HG03575 (cell line): Measurements from ENCODE around the gene PSMD13.

Experiments
- ATAC-seq: cut with Tn5 transposase; IDR thresholded peaks from one replicate; pipeline ENCODE4 v1.9.1; 2021; ENCODE audit not compliant: unreplicated experiment, insufficient number of reproducible peaks, low FRiP score; ENCODE audit errors: extremely low read depth

Gene PSMD13

GRCh38 chr11:291281-292210, 54.8 kb downstream of the PSMD13 start:
- ATAC-seq, result no peak

DNA sequence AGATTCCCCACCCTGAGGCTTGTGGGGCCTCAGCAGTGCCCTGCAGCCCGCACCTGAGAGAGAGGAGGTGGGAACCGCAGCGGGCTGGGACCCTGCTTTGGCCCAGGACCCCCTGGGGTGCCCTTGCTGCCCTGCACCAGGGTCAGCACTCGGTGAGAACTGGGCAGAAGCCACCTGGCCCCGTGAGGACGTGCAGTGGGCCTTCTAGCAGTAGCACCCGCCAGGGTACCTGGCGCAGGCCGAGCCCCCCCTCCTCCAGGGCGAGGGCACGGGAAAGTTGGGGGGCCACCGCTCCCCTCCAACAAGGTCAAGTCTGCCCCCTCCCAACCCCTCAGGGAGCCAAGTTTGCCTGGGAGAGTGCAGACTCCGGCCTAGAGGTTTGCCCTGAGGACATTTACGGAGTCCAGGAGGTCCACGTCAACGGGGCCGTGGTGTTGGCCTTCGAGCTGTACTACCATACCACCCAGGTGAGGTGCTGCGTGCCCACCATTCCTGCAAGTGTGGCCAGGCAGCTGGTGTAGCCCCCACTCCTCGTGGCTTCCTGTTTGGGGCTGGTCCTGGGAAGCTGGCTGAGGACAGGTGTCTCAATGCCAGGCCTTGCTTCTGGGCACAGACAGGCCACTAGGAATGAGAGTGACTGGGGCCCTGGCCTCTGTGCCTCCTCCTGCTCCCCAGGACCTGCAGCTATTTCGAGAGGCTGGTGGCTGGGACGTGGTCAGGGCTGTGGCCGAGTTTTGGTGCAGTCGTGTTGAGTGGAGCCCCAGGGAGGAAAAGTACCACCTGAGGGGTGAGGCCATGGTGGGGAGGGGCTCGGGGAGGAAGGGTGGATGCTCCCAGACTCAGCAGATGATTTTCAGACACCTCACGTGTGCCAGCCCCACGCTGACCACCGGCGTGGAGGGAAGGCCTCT, 55.7 kb downstream of the PSMD13 start:
- ATAC-seq, result no peak

DNA sequence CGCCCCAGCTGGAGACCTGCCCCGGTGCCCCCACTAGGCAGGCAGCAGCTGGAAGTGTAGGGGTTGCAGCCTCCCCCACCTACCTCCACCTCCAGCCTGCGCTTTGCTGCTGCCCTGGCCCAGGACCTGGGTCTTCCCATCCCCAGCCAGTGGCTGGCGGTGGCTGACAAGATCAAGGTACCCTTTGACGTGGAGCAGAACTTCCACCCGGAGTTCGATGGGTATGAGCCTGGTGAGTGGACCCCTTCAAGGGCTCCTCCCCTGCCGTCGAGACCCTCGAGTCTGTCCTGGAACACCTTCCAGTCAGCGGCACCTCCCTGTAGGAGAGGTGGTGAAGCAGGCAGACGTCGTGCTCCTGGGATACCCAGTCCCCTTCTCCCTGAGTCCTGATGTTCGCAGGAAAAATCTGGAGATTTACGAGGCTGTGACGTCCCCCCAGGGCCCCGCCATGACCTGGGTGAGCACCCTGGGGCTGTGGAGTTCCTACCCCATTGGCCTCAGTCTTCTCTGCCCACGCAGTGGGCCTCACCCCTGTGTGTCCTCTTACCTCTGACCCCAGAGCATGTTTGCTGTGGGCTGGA, 56.6 kb downstream of the PSMD13 start:
- no peak for ATAC-seq

- ATAC-seq, result no peak
Observed at GRCh38 chr11:293852-294661, 57.3 kb downstream of the PSMD13 start.

GRCh38 chr11:294780-295179, 58.0 kb downstream of the PSMD13 start:
- ATAC-seq, result no peak

- no peak for ATAC-seq
Observed at GRCh38 chr11:295351-296170, 58.8 kb downstream of the PSMD13 start.

DNA sequence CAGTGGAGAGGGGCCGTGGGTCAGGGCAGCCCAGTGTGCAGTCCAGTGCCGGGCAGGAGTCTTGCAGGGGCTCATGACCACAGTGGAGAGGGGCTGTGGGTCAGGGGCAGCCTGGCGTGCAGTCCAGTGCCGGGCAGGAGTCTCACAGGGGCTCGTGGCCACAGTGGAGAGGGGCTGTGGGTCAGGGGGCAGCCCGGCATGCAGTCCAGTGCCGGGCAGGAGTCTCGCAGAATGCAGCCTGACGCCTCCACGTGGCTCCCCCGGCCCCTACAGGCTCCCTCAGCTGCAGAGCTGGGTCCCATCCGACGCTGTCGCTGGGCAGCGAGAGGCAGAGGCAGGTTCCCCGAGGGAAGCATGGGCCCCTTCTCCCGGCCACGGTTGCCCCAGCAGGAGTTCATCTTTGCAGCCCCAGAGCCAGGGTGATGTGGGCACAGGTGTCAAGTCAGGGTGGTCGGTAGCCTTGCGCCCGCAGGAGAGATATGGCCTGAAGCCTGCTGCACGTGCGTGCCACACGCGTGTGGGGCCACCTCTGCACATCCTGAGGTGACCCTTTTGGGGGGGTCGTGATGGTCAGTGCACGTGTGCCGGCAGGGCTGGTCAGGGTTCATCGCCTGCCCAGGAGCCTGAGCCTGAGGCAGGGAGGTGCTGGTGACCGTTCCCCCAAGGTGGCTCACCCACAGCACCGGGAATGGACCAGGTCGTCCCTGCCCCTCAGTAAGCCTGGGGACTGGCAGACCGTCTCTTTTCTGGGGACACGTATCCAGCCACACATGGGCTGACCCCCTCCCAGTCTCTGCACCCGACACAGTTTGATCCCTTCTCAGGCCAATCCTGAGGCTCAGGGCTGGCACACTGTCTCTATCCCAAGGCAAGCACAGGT, 59.6 kb downstream of the PSMD13 start:
- ATAC-seq, result no peak

- no peak for ATAC-seq
Observed at GRCh38 chr11:297051-297585, 60.3 kb downstream of the PSMD13 start.

DNA sequence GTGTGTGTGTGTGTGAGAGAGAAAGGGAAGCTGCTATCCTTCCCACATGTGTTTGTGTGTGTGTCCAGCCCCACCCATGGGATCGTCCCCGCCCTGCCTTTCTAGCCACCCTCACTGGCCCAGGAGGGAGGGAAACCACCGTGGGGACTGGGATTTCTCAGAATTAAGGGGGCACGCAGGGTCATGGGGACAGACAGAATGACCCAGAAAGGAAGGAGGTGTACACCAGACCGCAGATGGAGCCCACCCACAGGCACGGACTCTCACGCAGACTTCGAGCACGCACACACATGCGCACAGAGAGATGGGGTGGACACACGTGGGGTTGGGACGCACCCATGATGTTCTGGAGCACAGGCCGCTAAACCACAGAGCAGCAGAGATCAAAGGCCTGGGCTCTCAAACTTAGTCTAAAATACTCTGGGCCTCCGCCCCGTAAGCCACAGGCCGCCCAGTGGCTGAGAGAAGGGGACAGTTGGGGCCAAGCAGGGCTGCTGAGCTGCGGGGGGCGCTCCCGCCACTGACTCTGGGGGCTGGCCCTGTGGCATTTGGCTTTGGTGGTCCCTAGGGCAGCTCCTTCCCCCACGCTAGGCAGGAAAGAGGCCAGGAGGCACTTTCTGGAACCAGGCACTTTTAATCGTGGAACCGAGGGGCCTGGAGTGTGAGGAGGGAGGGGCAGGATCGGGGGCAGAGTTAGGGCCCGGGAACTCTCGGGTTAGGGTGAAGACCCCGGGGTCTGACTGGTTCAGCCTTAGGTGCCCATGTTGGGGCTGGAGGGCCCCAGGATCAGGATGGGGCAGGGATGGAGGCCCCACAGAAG, 61.0 kb downstream of the PSMD13 start:
- ATAC-seq, result no peak

DNA sequence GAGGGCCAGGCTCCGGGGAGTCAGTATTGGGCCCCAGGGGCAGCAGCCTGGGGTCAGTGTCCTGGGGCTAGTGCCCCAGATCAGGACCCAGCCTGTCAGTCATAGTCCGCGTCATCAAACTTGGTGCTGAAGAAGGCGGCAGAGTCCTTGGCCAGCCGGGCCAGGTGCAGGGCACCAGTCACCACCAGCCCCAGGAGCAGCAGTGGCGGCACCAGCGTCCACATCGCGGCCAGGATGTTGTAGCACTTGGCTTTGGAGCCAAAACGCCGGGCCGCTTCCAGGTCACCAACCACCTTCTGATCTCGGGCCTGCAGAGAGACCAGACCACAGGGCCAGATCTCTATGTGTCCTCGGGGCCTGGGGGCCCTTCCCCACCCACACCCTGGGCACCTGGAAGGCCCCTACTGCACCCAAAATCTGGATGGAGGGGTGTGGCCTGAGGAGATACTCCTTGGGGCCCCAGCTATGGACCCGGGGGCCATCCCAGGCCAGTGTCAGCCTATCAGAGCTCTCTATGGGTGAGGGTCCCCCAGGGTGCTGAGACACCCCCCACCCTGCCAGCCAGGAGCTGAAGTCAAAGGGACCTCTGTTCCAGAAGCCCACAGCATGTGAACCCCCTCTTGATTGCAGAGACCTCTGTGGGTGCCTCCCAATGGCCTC, 61.8 kb downstream of the PSMD13 start:
- no peak for ATAC-seq

GRCh38 chr11:299081-299891, 62.5 kb downstream of the PSMD13 start, which contains the start of gene IFITM5:
IFITM5 (minus strand) TSS chr11:299526; CDS start chr11:299490, 36 bp downstream.
- no peak for ATAC-seq

GRCh38 chr11:299951-300735, 63.4 kb downstream of the PSMD13 start:
- no peak for ATAC-seq
